ENCODE data around the gene MIER2.

DNA sequence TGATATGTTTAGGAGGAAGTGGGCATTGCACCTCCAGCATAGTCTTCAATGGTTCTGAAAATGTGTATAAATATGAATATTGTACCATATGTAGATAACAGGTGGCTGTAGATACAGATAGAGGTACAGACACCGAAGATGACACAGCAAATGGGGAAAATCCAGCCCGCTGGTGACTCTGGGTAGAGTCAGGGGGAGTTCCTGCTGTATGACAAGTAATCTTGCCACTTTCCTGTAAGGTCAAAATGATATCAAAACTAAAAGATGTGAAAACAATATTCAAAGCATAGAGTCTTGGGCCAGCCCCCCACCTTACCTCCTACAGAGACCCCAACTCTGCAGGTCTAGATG lies 46.6 kb upstream of the MIER2 start:
- TF ChIP-seq CTCF (IDR thresholded peaks at IDR 0.05 in 8 of 11, conservative IDR thresholded peaks at IDR 0.05 in 3 of 11) (no peak), POLR2A (IDR thresholded peaks at IDR 0.05) (no peak)
